Stimulated activated naive CD8-positive, alpha-beta T cell treated with anti-CD3 and anti-CD28 coated beads, Interleukin-15, Interleukin-2, amounts not matched to agents 100 ng/mL and 50 ng/mL, for 24 hours (primary cell): ENCODE measurements around the gene BAIAP2L2.

Source experiments
- H3K27ac Mint-ChIP-seq: one replicate; pipeline ENCODE4 v1.8.0; 2021; ENCODE audit warnings: mild to moderate bottlenecking, mixed read lengths
- H3K27me3 Mint-ChIP-seq: one replicate; pipeline ENCODE4 v1.8.0; 2021; ENCODE audit warnings: mixed read lengths
- H3K36me3 Mint-ChIP-seq: one replicate; pipeline ENCODE4 v1.8.0; 2021; ENCODE audit warnings: low read depth, mixed read lengths
- H3K4me1 Mint-ChIP-seq: one replicate; pipeline ENCODE4 v1.8.0; 2021; ENCODE audit warnings: low read depth, mixed read lengths
- H3K4me3 Mint-ChIP-seq: one replicate; pipeline ENCODE4 v1.8.0; 2021; ENCODE audit warnings: mild to moderate bottlenecking, mixed read lengths
- H3K9me3 Mint-ChIP-seq: one replicate; pipeline ENCODE4 v1.8.0; 2021; ENCODE audit warnings: mixed read lengths

Gene BAIAP2L2

DNA sequence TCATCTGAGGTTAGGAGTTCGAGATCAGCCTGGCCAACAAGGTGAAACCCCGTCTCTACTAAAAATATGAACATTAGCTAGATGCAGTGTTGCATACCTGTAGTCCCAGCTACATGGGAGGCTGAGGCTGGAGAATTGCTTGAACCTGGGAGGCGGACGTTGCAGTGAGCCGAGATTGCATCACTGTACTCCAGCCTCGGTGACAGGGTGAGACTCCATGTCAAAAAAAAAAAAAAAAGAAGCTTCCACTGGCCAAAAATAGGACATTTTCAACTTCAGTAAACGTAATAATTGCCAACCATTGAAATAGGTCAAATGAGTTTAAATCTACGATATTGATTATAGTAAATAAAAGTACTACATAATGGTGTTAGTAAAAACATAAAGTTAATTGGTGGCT, 6.8 kb downstream of the BAIAP2L2 start:
- Mint-ChIP-seq H3K9me3 (no peaks in the 10 kb centered on the region), H3K27me3 (no peaks in the 10 kb centered on the region), H3K36me3 (no peaks in the 10 kb centered on the region), H3K4me1 (peaks cover 8% of the 10 kb centered on the region), H3K4me3 (no peak overlapping the region), H3K27ac (no peak overlapping the region)

GRCh38 chr22:38098410-38099249, 11.9 kb downstream of the BAIAP2L2 start:
- H3K27ac Mint-ChIP-seq = no peak overlapping the region
- no peak overlapping the region for H3K4me3 Mint-ChIP-seq
- H3K27me3 Mint-ChIP-seq = no peaks in the 10 kb centered on the region
- H3K4me1 Mint-ChIP-seq = no peaks in the 10 kb centered on the region
- H3K36me3 Mint-ChIP-seq = no peaks in the 10 kb centered on the region
- no peaks in the 10 kb centered on the region for H3K9me3 Mint-ChIP-seq

DNA sequence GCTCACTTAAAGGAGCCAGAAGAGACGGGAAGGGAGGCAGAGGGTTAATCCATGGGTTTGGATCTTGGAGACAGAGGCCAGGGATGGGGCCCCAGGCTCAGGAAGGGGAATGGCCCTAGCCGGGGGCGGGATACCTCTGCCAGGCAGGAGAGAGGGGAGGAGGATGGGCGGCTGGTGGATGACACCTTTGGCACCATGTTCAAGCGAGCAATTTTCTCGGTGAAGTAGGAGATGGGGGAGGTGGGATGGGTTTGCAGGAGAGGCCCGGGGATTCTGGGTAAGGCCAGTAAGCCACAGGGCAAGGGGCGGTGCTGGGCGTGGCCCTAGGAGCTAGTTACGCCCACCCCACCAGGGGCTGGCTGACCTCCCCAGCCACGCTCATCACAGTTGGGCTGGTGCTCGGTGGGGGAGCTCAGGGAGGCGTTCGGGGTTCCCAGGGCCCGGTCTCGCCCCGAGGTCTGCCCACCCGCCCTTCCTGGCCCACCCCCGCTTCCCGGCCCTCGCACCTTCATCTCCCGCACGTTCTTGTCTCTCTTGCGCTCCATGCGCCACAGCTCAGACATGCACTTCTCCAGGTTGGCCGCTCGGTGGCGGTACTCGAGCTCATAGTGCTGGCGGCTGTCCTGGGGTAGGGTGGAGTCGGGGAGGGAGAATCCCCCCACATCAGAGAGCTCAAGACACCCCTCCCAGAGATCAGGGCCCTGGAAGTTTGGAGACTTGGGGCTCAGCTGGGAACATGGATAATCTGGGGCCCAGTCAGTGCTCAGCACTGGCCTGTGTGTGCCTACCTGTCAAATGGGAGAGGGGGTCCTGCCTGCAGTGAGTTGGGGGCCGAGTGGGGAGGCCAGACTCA, 12.7 kb downstream of the BAIAP2L2 start:
- Mint-ChIP-seq H3K27me3 (no peaks in the 10 kb centered on the region), H3K9me3 (no peaks in the 10 kb centered on the region), H3K4me1 (no peaks in the 10 kb centered on the region), H3K36me3 (no peaks in the 10 kb centered on the region), H3K27ac (no peak overlapping the region), H3K4me3 (no peak overlapping the region)

DNA sequence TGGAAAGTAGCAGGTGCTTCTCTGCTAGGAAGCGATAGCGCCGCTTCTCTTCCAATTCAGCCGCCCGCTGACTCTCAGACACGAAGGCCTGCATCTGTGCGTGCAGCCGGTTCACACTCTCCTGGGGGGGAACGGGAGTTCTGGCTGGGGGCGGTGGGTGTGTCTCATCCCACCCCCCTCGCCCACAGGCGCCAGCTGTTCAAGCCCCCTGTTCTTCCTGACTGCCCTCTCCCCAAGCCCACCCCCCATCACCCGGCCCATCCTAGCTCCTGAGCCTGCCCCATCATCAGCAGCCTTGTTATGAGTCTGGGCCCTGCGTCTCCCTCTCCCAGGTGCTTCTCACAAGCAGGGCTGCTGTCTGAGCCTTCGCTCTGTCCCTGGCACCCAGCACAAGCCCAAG, 13.4 kb downstream of the BAIAP2L2 start:
- Mint-ChIP-seq H3K27ac (no peak overlapping the region), H3K9me3 (no peaks in the 10 kb centered on the region), H3K4me3 (no peak overlapping the region), H3K27me3 (no peaks in the 10 kb centered on the region), H3K4me1 (no peaks in the 10 kb centered on the region), H3K36me3 (no peaks in the 10 kb centered on the region)

DNA sequence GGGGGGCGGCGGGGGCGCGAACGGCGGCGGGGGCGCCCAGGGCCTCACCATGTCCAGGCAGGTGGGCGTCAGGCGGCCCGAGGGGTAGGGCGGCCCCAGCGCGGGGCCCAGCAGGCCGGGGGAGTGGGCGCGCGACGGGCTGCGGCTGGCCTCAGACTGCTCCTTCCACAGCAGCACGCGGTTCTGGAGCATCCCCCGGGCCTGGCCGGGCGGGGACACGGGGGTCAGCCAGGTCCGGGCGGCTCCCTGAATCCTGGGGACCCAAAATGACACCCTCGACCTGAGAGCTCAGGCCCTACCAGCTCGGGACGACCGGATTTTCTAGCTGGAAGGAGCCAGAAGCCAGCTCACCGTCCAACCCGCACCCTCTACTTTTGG, 21.0 kb downstream of the BAIAP2L2 start:
- no peak overlapping the region for H3K4me3 Mint-ChIP-seq
- peaks cover 4% of the 10 kb centered on the region for H3K36me3 Mint-ChIP-seq
- H3K27me3 Mint-ChIP-seq = peaks cover 11% of the 10 kb centered on the region
- H3K9me3 Mint-ChIP-seq = no peaks in the 10 kb centered on the region
- no peak overlapping the region for H3K27ac Mint-ChIP-seq
- no peaks in the 10 kb centered on the region for H3K4me1 Mint-ChIP-seq

DNA sequence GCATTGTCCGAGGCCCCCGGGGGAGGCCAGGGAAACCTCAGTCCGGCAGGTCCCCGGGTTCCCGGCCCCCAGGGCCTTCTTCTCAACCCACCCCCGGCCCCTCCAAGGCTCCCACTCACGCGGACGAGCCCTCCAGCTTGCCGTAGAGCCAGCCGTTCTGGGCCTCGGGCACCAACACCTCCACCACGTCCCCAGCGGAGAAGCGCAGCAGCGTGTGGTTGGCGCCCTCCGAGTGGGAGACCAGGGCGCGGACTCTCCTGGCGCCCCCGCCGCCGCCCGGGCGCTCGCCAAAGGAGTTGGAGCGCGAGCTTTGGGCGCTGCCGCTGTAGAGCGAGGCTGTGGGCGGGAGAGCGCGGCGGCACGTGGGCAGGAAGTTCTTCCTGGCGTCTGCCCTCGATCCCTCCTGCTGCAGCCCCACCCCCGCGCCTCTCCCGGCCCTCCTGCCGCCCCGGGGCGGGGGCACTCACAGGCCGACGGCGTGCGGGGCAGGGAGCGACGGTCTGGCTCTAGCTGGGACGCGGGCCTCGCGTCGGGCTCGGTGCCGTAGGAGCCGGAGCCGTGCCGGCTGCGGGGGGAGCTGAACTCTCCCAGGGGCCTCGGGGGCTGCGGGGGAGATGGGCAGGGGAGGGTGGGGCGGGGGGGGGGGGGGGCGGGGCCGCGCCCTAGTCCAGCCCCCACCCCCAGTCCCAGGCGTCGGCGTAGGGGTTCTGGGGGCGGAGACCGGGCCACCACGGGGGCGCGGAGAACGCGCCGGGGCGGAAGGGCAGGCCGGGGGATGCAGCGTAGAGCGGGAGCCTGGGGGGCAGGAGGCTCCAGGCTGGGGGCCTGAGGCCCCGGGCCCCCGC, 21.6 kb downstream of the BAIAP2L2 start:
- Mint-ChIP-seq H3K27me3 (peaks cover 11% of the 10 kb centered on the region), H3K4me3 (no peak overlapping the region), H3K36me3 (peaks cover 4% of the 10 kb centered on the region), H3K27ac (no peak overlapping the region), H3K9me3 (no peaks in the 10 kb centered on the region), H3K4me1 (no peaks in the 10 kb centered on the region)

DNA sequence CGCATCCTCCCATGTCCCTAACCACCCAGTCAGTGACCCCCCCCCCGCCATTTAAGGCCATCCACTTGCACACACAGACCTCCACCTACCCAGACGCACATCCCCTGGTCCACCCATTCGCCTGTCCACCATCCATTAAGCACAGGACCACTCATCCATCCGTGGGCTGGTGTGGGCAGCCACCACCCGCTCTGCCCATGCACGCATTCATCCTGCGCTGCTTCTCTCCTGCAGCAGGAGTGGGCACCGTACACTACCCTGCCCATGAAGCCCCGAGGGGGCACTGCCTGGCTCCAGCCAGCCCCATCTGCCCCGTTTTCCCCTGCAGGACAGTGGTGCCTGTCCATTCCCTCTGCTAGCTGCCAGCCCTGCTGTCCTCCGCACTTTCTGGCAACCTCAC, 22.6 kb downstream of the BAIAP2L2 start:
- Mint-ChIP-seq H3K4me1 (no peaks in the 10 kb centered on the region), H3K36me3 (peaks cover 4% of the 10 kb centered on the region), H3K27ac (no peak overlapping the region), H3K27me3 (peaks cover 17% of the 10 kb centered on the region), H3K9me3 (no peaks in the 10 kb centered on the region), H3K4me3 (no peak overlapping the region)

GRCh38 chr22:38086942-38087341, 23.5 kb downstream of the BAIAP2L2 start:
- Mint-ChIP-seq H3K27me3 (peaks cover 22% of the 10 kb centered on the region), H3K4me3 (no peak overlapping the region), H3K36me3 (peaks cover 4% of the 10 kb centered on the region), H3K9me3 (no peaks in the 10 kb centered on the region), H3K4me1 (peaks cover under 1% of the 10 kb centered on the region), H3K27ac (no peak overlapping the region)

- Mint-ChIP-seq H3K9me3 (no peaks in the 10 kb centered on the region), H3K27me3 (peaks cover 25% of the 10 kb centered on the region), H3K36me3 (peaks cover 4% of the 10 kb centered on the region), H3K27ac (no peak overlapping the region), H3K4me1 (peaks cover 4% of the 10 kb centered on the region), H3K4me3 (no peak overlapping the region)
These were observed 24.3 kb downstream of the BAIAP2L2 start for GRCh38 chr22:38086001-38086845.

DNA sequence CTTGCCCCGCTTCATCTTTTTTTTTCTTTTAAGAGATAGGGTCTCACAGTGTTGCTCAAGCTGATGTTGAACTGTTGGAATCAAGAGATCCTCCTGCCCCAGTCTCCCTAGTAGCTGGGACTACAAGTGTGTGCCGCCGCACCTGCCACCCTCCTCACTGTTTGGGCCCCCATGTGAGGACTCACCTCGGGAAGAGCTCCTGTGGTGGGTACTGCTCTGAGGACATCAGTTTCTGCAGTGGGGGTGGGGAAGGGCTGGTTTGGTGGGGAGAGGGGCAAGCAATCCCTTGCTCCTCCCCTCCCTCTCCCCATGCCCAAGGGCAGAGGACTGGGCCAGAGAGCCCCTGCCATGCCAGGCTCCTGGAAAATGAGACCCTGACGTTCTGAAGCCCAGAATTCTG, 25.0 kb downstream of the BAIAP2L2 start:
- peaks cover 21% of the 10 kb centered on the region for H3K27me3 Mint-ChIP-seq
- H3K27ac Mint-ChIP-seq = no peak overlapping the region
- H3K4me1 Mint-ChIP-seq = peaks cover 4% of the 10 kb centered on the region
- no peak overlapping the region for H3K4me3 Mint-ChIP-seq
- H3K36me3 Mint-ChIP-seq = peaks cover 3% of the 10 kb centered on the region
- no peaks in the 10 kb centered on the region for H3K9me3 Mint-ChIP-seq

DNA sequence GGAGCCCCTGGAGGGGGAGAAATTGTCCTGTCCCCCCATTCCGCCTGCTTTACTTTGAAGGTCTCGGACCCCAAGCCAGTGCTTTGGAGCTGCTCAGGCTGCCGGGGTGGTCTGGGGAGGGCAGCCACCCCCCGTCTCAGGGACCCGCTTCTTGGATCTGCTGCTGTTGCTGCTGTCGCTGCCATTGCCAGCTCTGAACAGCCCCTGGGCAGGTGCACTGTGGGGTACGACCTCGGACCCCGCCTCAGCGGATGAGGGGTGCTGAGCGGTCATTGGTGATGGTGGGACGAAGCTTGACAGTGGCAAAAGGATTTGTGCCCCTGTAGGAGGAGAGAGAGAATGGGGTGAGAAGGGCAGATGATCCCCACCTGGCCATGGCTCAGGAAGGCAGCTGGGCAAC, 25.4 kb downstream of the BAIAP2L2 start:
- H3K27me3 Mint-ChIP-seq = peaks cover 20% of the 10 kb centered on the region

GRCh38 chr22:38083931-38084631, 26.4 kb downstream of the BAIAP2L2 start, which contains the start of gene SLC16A8:
SLC16A8 (minus strand) TSS chr22:38084184; CDS start chr22:38082873, 1,311 bp downstream.
- Mint-ChIP-seq H3K27ac (no peak within 1 kb of the TSS), H3K4me3 (no peak within 1 kb of the TSS), H3K9me3 (no peaks in the 10 kb centered on the region), H3K4me1 (peaks cover 4% of the 10 kb centered on the region), H3K27me3 (peaks cover 26% of the 10 kb centered on the region), H3K36me3 (no peaks in the 10 kb centered on the region)

More for the DNA sequence above, 25.4 kb downstream of the BAIAP2L2 start:
- no peaks in the 10 kb centered on the region for H3K36me3 Mint-ChIP-seq
- H3K9me3 Mint-ChIP-seq = no peaks in the 10 kb centered on the region
- peaks cover 4% of the 10 kb centered on the region for H3K4me1 Mint-ChIP-seq
- no peak overlapping the region for H3K27ac Mint-ChIP-seq
- no peak overlapping the region for H3K4me3 Mint-ChIP-seq

DNA sequence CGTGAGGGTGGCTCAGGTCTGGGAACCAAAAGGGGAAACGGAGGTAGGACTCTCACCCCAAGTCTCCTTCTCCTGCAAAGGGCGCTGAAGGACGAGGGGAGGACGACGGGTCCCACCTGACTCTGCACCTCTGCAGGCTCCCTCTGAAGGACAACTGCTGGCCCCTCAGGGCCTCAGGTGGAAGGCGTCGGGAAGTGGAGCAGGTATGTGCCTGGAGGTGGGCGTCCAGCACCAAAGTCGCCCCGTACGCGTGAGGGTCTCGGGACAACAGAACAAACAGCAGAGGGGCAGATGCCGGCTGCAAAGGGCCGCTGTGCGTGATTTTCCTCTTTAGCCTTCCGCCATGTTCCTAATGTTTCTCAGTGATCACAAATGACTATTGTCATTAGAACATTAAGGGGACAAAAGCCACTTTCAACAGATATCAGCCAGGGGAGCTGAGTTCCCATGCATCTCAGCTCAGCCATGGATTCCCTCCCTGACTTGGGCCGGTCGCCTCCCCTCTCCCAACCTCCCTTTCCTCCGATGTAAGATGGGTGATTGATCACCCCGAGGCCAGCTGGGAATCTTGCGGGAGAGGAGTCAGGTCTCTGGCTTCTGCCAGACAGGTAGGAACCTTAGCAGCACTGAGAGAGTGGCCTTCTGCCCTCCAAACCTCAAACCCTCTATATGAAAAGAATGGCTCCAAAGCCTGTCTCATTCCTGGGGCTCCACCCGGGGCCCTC, 27.3 kb downstream of the BAIAP2L2 start:
- H3K4me1 Mint-ChIP-seq = peaks cover 4% of the 10 kb centered on the region
- no peaks in the 10 kb centered on the region for H3K36me3 Mint-ChIP-seq
- peaks cover 25% of the 10 kb centered on the region for H3K27me3 Mint-ChIP-seq
- H3K9me3 Mint-ChIP-seq = no peaks in the 10 kb centered on the region
- no peak overlapping the region for H3K4me3 Mint-ChIP-seq
- no peak overlapping the region for H3K27ac Mint-ChIP-seq
